HG03159 (cell line): ENCODE measurements around the gene TSC2.
"Not testable (repeated sequence)": the region's sequence is repeated elsewhere in the genome, so short reads cannot be mapped to it uniquely, and the experiment has no call there.

Experiments used
- ATAC-seq: cut with Tn5 transposase; IDR thresholded peaks from one replicate; pipeline ENCODE4 v1.9.1; 2021; ENCODE audit warnings: mild to moderate bottlenecking, moderate library complexity; ENCODE audit not compliant: unreplicated experiment

The TSC2 gene

DNA sequence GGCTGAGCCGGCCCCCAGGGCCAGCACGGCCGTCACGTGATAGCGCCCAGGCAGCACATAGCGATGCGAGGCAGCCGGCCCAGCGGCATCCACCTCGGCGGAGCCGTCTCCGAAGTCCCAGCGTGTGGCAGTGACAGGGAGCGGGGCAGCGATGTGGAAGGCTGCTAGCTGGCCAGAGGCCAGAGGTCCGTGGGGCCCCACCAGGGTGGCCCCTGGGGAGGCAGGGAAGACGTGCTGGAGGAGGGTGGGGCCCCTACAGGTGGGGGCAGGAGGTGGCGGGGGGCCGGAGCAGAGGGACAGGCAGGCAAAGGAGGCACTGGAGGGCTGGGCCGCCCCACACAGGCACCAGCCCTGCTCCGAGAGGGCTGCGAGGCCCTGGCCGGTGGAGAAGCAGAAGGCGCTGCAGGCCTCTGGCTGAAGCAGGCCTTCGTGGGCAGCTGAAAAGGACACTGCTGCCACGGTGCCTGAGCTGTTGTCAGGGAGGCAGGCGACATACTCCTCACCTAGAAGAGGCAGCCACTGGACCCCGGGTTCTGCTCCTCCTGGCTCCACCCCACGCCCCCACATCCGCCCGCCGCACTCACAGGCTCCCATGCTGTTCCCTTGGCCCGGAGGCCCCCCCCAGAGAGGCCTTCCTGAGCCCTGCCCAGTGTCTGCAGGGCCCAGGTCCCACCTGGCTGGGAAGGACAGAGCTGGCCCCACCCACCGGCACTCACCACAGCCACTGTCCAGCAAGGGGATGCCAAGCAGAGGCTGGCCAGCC, 70.4 kb downstream of the TSC2 start:
- ATAC-seq: not testable (repeated sequence)

DNA sequence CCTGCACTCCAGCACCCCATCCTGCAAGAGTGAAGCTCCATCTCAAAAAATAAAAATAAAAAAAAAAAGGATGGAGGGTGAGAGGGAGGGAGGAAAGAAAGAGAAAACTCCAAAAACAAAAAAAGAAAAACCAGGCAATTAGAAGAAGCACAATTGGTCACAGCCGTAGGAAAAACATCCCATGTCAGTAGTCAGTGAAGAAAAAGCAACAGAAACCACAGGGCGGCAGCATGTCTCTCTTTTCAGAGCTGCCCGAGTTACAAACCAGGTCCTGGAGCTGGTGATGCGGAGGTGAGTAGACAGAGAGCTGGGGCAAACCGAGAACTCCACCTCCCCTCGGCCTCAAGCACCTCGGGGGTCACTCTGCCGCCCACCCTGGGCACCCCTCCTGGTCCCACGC, 73.5 kb downstream of the TSC2 start:
- not testable (repeated sequence) for ATAC-seq

DNA sequence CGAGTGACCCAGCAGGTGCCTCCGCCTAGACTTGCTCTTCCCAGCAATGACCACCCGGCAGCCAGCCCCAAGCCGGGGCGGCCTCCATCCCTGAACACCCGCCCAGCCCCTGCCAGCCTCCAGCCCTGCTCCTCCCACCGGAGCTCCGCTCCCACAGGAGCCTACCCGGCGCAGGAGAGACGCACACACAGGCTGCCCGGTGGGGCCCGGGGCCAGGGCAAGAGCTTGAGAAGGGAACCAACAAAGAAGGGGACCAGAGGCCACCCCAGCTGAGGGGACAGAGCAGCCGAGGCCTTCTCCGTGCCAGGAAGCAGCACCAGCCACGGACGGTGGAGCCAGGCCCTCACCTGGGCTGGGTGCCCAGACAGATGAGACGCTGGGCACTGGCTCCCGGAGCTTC, 74.1 kb downstream of the TSC2 start:
- ATAC-seq: no peak

DNA sequence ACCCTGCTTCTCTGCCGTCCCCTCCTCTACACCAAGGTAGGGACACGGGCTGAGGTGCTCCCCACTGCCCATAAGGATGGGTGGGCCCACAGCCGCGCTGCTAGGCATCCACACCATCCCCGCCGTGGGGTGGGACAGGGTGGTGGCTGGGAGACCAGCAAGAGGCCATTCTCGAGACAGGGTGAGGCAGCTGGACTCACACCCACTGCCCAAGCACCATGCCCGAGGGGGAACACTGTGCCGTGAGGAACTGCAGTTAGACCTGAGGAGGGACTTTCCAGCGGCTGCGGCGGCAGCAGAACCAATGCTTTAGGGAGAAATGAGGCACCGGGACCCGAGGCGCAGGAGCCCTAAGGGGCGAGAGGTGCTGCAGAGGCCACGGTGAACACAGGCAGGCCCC, 74.6 kb downstream of the TSC2 start:
- ATAC-seq: no peak

DNA sequence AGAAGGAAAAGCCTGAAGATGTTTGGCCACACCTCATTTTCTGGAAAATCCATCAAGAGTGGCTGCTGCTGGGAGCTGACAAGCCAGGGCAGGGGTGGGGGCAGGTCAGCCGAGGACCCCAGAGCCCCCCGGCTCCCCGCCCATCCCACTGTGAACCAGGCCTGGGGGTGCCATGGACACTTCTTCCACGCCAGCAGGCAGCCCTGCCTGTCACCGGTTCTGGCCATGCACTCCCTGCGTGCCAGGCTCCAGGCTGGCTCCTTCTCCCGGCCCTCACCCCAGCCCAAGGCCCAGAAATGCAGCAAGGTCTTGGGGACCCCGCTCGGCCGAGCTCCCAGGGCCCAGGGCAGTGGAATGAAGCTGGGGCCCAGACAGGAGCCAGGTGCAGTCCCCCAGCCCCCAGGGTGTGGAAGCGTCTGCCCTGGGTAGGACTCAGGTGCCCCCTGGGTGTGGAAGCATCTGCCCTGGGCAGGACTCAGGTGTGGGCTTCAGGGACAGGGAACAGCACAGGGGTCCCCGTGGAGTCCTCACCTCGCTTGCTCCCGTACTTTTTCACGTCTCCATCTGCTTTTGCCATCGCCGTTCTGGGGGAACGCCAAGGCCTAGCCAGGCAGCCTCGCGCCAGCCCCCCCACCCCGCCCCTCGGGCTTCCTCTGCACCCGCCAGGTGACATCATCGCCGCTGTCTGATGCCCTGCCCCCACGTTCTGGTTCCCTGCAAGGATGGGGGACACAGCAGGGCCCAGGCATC, 75.3 kb downstream of the TSC2 start:
- ATAC-seq: not testable (repeated sequence)

DNA sequence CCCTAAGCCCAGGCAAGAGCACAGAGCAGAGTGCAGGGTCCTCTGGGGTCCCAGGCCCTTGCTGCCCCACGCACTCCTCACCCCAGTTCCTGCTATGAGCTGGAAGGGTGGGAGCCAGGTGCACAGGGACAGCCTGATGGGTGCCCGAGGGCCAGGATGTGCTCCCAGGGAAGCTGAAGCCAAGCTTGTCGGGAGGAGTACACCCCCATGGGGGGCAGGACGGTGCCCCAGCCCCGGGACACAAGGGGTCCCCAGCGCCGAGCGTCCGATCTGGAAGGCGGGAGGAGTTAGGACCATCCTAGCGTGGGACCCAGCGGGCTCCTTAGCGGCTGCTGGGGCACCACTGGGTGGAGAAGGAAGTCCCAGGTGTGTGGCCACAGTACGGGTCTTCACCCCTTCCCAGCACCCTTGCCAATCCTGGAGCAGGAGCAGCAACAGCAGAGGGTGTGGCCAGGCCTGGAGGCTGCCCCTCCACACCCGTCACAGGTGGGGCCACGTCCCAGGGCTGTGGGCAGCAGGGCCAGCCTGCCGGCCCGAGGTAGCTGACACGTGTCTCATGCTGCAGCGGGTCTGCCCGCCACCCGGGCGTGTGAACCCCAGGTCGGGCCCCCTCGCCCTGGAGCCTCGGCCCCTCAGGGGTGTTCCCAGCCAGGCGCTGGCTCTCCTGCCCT, 76.1 kb downstream of the TSC2 start:
- ATAC-seq: not testable (repeated sequence)

DNA sequence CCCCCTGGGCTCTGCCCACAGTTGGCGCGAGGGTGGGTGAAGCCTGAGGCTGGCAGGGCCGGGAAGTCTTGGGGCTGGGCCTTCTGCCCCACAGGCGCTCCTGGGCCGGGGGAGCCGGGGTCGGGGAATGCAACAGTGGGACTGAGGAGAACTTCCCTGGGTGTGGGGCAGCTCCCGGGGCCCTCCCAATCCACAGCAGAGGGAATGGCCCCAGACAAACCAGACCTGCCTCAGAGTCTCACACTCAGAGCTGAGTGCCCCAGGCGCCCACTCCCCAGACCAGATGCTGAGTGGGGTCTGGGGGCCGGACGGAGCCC, 76.5 kb downstream of the TSC2 start:
- not testable (repeated sequence) for ATAC-seq

DNA sequence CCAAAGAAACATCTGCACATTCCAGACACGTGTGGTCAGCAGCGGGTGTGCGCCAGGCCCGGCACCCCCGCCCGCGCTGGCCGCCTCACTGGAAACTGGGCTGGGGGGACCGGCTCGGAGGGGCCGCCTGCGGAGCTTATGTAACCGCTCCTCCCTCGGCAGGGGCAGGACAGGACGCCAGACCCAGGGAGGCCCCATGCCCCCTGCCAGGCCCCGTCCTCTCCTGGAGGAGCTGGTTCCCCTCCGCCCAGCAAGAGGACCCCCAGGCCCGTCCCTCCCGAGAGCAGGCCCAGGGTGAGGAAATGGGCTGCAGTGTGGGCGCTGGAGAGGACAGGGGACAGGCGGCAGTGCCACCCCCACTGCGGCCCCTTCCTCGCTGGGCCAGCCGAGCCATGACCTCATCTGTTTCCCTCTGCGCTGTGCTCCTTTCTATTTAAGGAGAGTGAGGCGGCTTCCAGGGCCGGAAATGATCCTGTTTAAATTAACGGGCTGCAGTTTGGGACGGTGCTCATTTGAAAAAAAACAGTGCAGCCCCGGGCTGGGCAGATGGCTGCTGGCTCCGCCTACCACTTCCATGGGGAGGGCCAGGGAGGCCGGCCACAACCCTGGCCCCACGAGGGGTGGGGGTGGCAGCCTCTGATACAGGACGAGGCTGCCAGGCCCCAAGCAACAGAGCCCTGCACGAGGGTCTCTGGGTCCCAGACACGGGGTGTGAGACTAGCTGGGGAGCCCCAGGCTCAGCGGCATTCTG, 77.1 kb downstream of the TSC2 start:
- ATAC-seq: not testable (repeated sequence)

DNA sequence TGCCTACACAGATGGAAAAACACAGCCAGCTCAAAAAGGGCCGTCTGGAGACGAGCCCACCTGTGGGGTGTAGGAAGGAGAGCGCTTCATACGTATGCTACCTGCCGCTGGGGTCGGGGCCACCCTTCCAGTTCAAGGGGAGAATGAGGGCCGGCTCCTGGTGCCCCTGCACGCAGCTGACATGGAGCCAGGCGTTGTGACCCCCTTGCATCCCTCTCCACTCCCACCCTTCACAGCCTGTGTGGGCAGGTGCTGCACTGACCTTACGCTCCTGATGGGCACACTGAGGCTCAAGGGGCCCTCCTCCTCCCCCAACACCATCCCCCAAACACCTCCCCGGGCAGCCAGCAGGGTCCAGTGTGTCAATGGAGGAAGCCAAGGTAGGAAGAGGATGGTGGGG, 77.8 kb downstream of the TSC2 start:
- ATAC-seq: not testable (repeated sequence)

DNA sequence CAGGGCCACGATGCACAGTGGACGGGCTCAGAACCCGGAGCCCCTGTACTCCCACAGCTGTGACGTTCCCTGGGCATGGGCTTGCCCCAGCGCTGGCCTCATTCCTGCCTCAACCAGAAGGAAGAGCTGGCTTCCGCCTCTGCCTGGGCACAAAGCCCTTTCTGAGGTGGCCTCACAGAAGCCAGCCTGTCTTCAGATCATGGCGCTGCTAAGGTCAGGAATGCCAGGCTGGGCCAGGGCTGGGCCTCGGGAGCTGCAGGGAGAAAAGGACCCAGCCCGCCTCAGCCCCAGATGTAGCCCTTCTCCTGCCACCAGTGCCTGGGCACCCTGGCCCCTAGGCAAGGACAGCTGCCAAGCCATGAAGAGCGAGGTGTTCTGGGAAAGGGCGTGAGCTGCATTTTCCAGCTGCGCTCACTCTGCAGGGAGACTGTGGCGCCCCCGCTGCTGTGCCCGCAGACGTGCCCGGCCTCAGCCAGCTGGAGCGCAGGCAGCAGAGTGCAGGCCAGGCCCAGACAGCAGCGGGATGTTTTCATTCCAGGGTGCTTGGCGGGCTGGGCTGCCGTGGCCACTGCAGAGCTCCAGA, 78.5 kb downstream of the TSC2 start:
- not testable (repeated sequence) for ATAC-seq

DNA sequence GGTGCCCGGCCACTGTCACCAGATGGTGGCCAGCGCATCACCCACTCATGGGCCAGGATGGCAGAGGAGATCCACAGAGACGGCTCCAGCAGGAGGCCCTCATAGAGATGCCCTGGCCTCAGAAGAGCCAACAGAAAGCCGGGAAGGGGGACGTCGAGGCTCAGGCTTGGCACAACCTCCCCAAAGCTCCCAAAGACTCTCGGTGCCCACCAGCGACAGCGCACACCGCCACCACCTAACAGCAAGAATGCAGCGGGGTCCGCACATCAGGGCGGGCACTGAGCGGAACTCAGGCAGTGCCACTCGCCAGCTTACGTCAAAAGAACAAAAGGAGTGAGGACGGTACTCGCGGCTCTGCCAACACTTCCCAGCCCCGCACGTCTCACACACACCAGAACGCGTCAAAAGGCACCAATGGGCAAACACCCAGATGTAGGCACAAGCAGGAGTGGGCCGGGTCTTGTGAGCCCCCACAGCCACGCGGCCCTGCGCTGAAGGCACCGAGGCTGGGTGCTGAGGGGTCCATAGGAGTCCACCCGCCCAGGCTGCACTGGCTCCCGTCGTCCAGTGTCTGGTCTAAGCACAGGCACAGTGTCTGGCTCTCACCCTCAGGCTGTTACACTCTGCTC, 79.3 kb downstream of the TSC2 start:
- ATAC-seq: not testable (repeated sequence)

DNA sequence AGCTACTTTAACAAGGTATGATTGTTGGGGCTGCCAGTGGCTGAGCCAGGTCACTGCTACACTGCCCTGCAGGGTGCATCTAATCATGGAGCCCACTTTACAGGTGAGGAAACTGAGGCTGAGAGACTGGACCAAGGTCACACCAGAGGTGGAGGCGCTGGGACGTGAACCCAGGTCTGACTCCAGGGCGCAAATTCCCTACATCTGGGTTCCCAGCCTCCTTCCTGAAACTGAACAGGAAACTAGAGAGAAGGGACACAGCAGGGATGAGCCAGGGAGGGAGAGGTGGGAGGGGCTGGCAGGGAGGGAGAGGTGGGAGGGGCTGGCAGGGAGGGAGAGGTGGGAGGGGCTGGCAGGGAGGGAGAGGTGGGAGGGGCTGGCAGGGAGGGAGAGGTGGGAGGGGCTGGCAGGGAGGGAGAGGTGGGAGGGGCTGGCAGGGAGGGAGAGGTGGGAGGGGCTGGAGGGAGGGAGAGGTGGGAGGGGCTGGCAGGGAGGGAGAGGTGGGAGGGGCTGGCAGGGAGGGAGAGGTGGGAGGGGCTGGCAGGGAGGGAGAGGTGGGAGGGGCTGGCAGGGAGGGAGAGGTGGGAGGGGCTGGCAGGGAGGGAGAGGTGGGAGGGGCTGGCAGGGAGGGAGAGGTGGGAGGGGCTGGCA, 80.0 kb downstream of the TSC2 start:
- not testable (repeated sequence) for ATAC-seq

DNA sequence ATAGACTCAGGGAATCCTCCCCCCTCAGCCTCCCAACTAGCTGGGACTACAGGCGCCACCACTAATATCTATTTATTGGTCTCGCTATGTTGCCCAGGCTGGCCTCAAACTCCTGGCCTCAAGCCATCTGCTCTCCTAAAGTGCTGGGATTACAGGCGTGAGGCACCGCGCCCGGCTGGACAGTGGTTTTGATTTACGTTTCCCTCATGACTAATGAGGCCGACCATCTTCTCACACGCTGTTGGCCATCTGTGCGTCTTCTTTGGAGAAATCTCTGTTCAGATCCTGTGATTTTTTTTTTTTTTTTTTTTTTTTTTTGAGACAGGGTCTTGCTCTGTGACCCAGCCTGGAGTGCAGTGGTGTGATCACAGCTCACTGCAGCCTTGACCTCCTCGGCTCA, 81.5 kb downstream of the TSC2 start:
- not testable (repeated sequence) for ATAC-seq

DNA sequence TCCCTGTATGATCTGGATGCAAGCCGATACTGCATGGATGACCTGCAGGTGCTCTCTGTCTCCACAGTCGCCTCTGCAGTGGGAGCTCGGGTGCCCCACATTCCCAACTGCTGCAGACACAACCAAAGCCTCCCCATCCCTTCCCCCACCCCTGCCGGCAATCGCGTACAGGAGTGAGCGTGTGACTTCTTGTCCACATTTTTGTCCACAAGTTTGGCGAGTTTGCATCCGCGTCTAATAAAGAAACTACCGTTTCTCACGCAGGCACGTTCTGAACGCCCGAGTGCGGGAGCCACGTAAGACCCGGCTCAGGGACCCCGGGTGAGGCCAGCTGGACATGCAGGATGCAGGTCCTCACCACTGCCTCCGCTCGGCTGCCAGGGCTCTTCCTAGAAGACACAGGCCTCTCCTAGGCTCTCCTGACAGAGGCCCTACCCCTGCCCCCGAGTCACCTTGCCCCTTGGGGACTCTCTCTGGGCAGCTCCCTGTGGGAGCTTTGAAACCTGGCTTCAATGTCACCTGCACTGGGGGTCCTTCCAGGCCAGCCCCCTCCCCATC, 82.2 kb downstream of the TSC2 start:
- ATAC-seq: not testable (repeated sequence)

DNA sequence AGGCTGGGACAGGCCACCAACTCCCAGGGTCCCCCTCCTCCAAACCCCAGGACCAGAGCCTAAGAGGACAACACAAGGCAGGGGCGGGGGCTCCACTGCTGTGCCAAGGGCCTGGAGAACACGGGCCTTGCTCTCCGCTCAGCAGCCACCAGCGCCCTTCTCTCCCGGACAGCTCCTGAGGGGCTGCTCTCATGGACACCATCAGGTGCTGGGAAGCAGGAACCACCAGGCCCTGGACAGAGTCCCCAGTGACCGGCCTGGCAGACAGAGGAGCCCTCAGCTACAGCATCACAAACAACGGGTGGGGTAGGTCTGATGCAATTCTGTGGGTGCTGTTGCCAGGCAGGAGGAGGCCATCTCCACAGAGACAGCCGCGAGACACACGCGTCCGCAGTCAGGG, 86.0 kb downstream of the TSC2 start:
- ATAC-seq: not testable (repeated sequence)

DNA sequence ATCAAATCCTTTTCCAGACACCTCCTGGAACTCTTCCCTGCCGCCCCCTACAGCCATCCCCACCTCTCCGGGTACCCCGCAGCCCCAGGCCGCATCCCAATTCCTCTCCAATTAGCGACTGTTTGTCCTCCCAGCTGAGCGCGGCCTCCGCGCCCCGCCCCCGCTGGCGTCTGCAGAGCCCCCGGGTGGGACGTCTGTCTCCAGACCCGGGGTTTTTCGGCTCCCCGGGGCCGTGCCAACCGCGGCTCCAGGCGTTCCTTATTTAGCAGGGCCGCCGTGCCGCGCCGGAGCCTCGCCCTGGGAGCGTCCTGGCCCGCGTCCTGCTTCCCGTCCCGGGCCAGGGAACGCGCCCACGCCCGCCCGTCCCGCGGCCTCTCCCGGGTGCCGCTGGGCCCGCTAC, 87.3 kb downstream of the TSC2 start:
- not testable (repeated sequence) for ATAC-seq

DNA sequence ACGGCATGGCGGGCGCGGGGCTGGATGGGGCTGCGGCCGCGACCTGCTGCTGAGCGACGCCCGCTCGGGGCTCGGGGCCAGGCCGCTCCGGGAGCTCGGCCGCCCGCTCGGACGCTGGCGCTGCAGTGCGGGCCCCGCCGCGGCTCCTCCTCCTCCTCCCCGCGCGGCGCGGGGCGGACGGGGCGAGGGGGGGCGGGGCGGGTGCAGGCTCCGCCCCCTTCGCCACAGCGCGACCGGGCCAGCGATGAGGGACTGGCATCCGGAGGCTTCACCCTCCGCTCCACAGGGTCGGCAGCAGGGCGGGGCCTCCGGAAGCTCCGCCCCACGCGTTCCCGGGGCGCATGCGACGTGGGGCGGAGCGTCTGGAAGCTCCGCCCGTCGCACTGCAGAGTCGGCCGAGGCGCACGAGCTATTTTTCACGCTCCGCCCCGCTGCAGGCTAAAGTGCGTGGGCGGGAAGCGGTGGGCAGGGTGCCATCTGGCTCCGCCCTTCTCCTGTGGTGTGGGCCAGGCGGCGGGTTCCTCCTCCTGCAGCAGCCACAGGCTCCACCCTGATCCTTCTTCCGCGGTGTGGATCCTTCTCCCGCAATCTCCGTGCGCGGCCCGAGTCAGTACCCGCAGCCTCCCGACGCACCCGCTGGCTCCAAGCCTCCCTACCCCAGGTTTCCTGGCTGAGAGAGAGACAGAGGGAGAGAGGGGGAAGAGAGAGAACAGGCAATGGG, 88.1 kb downstream of the TSC2 start, which contains the start of gene PKD1:
Gene PKD1 (minus strand): TSS at position 129 of the 721 bp plus-strand sequence. CDS start 209 bp downstream, outside the sequence.
- ATAC-seq: not testable (repeated sequence)
